Iris pigment epithelial cell (primary cell): ENCODE data around the gene ONECUT3.
"Not testable (repeated sequence)": the region's sequence is repeated elsewhere in the genome, so short reads cannot be mapped to it uniquely, and the experiment has no call there.

Experiments
- DNase-seq: peaks from one replicate; pipeline ENCODE4 v3.0.0-alpha.2; 2011; ENCODE audit warnings: low read depth

ONECUT3 gene

GRCh38 chr19:1755467-1756171 lies 2.3 kb downstream of the ONECUT3 start:
- DNase-seq = no peak

- no peak for DNase-seq
Measured at GRCh38 chr19:1756264-1756663, 3.0 kb downstream of the ONECUT3 start.

- no peak for DNase-seq
Measured at GRCh38 chr19:1756705-1757465, 3.6 kb downstream of the ONECUT3 start.

GRCh38 chr19:1757468-1758230 lies 4.3 kb downstream of the ONECUT3 start:
- no peak for DNase-seq

- DNase-seq = no peak
Measured at GRCh38 chr19:1758231-1758577, 4.9 kb downstream of the ONECUT3 start.

DNA sequence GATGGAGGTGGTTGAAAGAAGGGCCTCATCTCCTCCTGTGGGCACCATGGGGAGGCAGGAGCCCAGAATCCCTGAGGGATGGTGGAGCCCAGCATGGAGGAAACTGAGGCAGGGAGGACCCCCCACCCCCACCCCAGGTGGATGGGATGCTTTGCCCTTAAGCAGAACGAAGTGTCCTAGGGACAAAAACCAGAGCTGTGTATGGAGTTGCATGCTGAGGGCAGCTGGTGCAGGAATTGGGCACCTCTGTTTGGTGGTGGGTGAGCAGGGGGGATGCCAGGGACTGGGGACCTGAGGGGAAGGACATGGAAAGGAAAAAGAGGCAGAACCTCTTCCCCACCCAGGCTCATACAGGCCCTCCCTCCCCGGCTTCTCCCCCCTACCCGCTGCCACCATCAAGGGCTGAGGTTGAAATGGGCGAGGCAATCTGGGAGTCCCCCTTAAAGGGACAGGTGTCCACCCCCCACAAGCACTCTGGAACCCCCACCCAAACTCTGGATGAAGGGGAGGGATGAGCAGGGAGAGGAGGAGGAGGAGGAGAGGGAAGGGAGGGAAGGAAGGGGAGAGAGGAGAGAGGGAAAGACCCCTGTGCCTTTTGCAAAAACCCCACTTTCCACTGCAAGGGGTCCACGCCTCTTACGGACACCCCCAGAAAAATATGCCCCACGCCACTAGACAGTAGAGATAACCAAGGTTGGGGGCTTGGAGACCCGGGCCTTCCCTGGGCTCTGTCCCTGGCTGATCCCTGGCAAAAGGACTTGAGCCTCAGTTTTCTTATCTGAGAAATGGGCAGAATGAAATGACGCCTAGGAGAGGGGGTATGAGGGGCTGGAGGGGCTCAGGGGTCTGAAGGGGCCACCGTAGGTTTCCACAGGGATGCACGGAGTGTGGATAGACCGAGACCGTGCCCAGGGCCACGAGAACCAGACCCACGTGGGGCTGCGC lies 5.9 kb downstream of the ONECUT3 start:
- DNase-seq = no peak

DNA sequence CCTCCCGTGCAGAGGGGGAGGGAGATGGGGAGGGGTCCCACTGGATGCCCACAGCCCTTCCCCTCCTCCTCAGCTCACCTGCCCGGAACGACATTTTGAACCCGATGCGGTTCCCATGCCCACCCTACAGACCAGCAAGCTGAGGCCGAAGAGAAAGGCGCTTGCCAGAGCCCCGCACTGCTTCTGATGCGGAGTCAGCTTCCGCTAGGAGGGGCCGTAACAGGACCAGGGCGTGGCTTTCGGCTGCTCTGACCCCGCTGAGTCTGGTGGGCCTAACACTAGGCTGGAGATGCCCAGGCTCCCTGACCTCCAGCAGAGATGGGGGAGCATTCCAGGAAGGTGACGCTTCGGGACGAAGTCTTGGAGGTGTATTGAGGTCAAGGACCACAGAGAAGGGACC lies 6.7 kb downstream of the ONECUT3 start:
- no peak for DNase-seq

- not testable (repeated sequence) for DNase-seq
Measured at GRCh38 chr19:1760786-1761527, 7.7 kb downstream of the ONECUT3 start.

DNA sequence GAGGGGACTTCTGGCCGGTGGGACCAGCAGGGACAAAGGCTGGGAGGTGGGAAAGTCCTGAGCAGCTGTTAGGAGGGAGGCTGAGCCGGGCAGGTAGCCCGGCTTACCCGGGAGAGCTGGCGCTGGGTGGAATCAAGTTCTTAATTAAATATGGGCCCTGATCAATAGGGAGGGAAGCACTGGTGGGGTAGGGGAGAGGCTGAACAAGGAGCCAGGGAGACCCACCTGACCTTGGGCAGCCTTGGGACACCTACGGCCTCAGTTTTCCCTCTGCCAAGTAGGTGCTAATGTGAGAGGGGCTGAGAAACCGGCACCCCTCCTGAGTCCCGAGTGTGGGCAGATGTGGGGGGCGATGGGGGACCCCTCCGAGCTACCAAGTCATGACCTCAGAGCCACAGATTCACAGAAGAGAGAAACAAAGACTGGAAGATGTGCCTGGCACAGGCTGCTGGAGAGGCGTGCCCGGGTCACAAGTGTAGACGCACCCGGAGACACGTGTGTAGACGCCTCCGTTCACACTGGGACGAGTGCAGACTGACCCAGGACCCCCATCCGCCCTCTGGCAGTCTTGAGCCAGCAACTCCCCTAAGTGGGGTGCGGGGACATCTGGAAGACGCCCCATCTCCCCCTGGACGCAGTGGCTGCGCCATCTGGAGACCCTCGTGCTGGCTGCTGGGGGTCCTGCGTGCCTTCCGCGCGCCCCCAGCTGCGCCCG lies 8.4 kb downstream of the ONECUT3 start:
- no peak for DNase-seq

- DNase-seq = no peak
Measured at GRCh38 chr19:1762243-1763117, 9.2 kb downstream of the ONECUT3 start.

DNA sequence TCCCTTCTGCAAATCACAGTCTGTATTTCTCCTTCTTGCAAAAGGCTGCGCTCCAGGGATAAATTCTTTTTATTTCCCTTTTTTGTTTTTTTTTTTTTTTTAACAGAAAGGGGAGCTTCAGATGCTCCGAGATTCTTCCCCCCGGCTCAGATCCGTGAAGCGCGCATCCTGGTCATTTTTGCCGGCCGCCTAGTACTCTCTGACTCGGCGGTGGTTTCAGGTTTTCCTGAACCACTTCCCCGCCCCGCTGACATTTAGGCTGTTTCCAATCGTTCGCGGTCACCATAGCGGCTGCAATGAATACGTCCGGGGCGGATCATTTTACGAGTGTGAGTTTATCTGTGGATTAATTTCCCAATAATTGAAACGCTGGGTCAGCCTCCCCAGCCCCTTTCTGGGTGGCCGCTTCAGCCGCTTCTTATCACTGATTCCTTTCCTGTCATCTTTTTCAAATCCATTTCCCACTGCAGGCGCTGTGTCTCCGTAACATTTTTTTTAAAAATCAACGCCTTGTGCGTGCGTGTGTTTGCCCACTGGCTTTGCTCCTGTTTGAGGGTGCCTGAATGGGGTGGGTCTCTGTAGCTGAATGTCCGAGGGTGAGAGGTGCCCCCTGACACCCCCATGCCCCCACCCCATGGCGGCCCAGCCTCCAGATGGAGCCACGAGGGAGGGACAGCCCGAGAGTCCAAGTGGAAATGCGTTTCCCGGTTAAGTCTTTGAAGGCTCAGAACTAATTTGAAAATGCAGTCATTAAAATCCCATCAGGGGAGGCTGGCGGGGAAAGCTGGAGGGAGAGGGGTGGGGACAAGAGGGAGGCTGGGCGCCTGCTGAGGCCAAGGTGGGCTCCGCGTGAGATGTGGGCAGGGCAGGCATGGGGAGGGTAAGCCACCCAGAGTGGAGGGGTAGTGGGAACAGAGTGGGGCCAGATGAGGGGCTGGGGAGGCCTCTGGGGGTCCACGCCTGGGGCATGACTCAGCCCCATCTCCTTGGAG lies 10.6 kb downstream of the ONECUT3 start:
- no peak for DNase-seq

- DNase-seq = no peak
Measured at GRCh38 chr19:1764729-1765128, 11.4 kb downstream of the ONECUT3 start.

DNA sequence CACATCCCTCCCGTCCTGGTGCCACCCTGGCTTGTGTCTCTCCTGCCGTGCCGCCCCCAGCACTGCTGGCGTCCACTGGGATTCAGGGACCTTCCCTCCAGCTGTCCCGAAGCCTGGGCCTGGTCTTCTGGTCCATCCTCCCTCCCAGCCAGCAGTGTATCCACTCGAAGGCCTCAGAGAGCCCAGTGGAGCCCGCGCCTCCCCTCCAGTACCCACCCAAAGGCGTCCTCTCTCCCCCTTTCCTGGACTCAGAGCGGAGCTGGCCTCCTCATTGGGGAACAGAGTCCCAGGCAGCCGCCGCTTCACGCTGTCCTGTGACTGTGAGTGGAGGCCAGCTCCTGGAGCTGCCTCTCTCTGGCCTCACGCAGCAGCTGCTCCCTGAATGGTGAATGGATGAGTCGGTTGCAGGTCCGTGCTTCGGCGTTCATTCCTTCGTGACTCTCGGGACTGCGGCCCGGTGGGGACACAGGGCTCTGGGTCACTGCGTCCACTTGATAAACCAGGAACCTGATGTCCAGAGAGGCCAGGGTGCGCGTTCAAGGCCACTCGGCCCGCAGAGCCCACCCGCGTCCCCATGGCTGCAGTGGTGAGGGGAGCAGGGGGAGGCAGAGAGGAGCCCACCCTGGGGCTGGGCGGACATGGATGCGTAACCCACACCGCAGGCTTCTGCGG lies 12.1 kb downstream of the ONECUT3 start:
- no peak for DNase-seq

DNA sequence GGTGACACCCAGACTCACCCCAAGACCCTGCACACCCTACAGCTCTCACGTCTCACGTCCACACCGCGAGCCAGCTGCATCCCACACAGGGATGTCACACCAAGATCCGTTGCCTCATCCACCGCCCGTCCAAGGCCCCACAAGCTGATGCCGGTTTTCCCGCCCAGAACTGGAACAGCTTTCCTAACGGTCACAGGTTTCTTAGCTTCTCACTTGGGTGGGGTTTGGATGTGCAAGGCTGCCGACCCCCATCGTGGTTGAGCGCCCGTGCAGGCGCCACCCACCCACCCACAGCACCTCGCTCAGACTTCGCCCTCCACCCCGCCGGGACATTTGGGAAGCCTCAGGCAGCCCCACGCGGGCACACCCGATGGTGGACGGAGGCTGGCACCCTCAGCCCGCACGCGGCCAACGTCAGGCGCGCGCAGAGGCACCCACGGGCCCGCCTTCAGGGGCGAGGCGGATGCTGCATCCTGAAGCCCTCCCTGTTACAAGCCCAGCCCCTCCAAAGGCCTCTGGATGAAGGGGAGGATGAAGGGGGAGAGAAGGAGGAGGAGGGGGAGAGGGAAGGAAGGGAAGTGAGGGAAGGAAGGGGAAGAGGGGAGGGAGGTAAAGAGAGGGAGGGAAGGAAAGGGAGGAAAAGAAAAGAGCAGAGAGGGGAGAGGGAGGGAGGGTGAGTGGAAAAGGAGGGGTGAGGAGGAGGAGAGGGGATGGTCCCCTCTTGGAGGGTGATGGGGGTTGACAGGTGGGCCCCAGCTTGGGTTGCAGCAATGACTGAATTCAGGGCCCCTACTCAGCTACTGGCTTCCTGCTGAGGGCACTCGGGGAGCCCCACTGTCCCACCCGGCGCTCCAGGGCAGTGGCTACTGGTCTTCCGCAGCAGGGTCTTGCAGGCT lies 12.8 kb downstream of the ONECUT3 start:
- DNase-seq = no peak

DNA sequence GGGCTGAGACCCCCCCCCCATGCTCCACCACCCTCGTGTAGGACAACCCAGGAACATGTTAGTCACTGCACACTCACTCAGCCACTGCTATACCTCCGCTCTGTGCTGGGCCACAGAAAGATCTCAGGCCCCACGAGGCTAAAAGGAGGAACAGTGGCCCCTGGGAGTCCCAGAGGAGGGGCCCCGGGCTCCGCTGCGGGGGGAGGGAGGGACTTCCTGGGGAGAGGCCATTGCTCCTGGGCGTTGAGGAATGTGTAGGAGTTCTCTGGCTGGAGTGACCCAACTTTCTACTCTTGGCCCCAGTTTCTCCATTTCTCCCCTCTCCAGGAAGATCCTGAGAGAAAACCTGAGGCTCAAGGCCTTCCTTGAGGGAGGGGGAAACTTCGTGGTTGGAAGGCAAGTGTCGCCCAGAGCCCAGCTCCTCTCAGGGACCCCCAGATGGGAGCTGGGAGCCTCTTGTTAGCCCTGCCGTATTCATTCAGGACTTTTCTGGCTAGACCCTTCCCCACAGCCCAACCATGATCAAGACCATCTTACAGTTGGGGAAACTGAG lies 13.6 kb downstream of the ONECUT3 start:
- DNase-seq = no peak

GRCh38 chr19:1767464-1767933 lies 14.2 kb downstream of the ONECUT3 start:
- DNase-seq = no peak
